Ascending aorta (tissue), 2 donors: ENCODE results near the gene ALKBH4. TPM values are rescaled to one million over a fixed set of nuclear protein-coding genes. Genes with fewer than 3 reads are reported as not detected.

Experiments used
- DNase-seq, 2 donors: peaks; one replicate each; pipeline ENCODE4 v3.0.0-alpha.2; 2019; ENCODE audit warnings: low spot score in 2 of 2
- H3K27ac ChIP-seq, 2 donors: fragments of 200-600 bp; sonication (generic); one replicate each; pipeline ENCODE4 v1.5.1; 2016 to 2017; ENCODE audit warnings: mild to moderate bottlenecking in 1 of 2
- H3K27me3 ChIP-seq: fragments of 200-600 bp; sonication (generic); one replicate; pipeline ENCODE4 v1.5.1; 2017
- H3K36me3 ChIP-seq, 2 donors: fragments of 200-600 bp; sonication (generic); one replicate each; pipeline ENCODE4 v1.5.1; 2016
- H3K4me1 ChIP-seq, 2 donors: fragments of 200-600 bp; sonication (generic); one replicate each; pipeline ENCODE4 v1.5.1; 2016 to 2017; ENCODE audit warnings: mild to moderate bottlenecking in 1 of 2
- H3K4me3 ChIP-seq, 2 donors: fragments of 200-600 bp; sonication (generic); one replicate each; pipeline ENCODE4 v1.5.1; 2016 to 2017; ENCODE audit warnings: mild to moderate bottlenecking in 1 of 2
- H3K9me3 ChIP-seq, 2 donors: fragments of 200-600 bp; sonication (generic); one replicate each; pipeline ENCODE4 v1.5.1; 2016
- CTCF ChIP-seq, 3 experiments: fragments of 200-600 bp in 2 of 3; fragments of 450-650 bp in 1 of 3; sonication (generic) in 2 of 3; IDR thresholded peaks; one replicate each; pipeline ENCODE4 v1.5.1; 2016 to 2019; ENCODE audit warnings: antibody characterized with exemption in 3 of 3, mild to moderate bottlenecking in 1 of 3, moderate library complexity in 1 of 3
- intact Hi-C: fragments of 100-400 bp; cut with DNase I; formaldehyde crosslinking; loops from one replicate; pipeline ENCODE4 v1.15.1; 2023
- total RNA-seq: library from RNA; depleted of rRNA; stranded (reverse); fragments of >200 nt; gene quantifications from one replicate; pipeline ENCODE4 v1.1.0, GENCODE V29; 2016

The ALKBH4 gene
- total RNA-seq, 1 donor from 2014 or later: 26.4 TPM

DNA sequence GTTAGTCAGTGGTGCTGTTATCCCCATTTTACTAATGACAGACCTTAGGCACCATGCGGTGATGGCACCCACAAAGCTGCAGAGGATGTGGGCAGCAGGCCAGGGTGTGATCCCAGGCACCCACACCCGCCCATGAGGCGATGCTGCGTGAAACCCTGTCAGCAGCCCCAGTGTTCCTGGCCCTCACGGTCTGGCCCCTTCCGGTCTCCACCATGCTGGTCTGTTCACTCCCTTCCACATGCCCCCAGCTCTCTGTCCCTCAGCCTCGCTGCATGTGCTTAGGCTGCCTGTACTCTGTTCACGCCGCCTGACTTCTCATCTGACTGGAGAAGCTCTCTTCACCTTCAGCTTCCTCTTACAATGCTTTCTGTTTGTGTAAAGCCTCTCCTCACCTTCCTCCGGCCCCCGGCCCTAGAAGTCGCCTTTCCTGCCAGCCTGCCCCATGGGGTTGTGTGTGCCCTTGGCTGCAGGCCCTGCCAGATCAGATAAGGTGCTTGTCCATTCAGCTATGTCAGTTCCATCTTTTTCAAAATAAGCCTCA lies 48.9 kb downstream of the ALKBH4 start:
- DNase-seq: no peak
- no peaks in the 10 kb centered on the region for H3K27me3 ChIP-seq
- no peaks in the 10 kb centered on the region for H3K9me3 ChIP-seq
- peaks cover 33 to 57% of the 10 kb centered on the region in 2 donors for H3K36me3 ChIP-seq
- no peak for TF ChIP-seq CTCF (IDR thresholded peaks at IDR 0.05)
- no peaks in the 10 kb centered on the region for H3K4me1 ChIP-seq
- H3K4me3 ChIP-seq: no peak overlapping the region
- intact Hi-C loops: no loop called here
- H3K27ac ChIP-seq: no peak overlapping the region

DNA sequence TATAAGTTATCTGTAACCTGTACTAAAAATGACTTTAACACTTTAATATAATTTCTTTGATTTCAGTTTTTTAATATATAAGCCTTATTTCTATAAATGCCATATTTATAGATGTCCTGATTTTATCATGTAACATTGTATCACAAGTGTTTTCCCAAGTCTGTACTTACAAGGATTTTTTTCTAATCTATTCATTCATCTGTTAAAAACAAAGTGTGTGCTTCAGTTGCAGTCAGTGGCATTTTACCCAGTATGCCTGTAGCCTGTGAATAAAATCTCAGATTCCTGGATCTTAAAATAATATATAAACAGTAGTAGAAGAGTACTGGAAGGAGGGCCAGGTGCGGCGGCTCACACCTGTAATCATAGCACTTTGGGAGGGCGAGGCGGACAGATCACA lies 51.1 kb downstream of the ALKBH4 start:
- intact Hi-C loops: no loop called here

GRCh38 chr7:102413091-102413490 lies 51.6 kb downstream of the ALKBH4 start:
- Histone ChIP-seq H3K27me3 (no peaks in the 10 kb centered on the region), H3K4me1 (no peaks in the 10 kb centered on the region), H3K4me3 (no peak overlapping the region), H3K27ac (no peak overlapping the region), H3K36me3 (peaks cover 54 to 78% of the 10 kb centered on the region in 2 donors), H3K9me3 (no peaks in the 10 kb centered on the region)
- intact Hi-C loops: no loop called here
- no peak for TF ChIP-seq CTCF (IDR thresholded peaks at IDR 0.05)
- no peak for DNase-seq

More for the DNA sequence above, 51.1 kb downstream of the ALKBH4 start:
- Histone ChIP-seq H3K36me3 (peaks cover 51 to 73% of the 10 kb centered on the region in 2 donors), H3K27ac (no peak overlapping the region), H3K9me3 (no peaks in the 10 kb centered on the region), H3K4me3 (no peak overlapping the region), H3K27me3 (no peaks in the 10 kb centered on the region), H3K4me1 (no peaks in the 10 kb centered on the region)
- no peak for TF ChIP-seq CTCF (IDR thresholded peaks at IDR 0.05)
- no peak for DNase-seq

- intact Hi-C loops: no loop called here
- Histone ChIP-seq H3K4me3 (no peak overlapping the region), H3K27me3 (no peaks in the 10 kb centered on the region), H3K27ac (no peak overlapping the region), H3K9me3 (no peaks in the 10 kb centered on the region), H3K4me1 (no peaks in the 10 kb centered on the region), H3K36me3 (peaks cover 59 to 80% of the 10 kb centered on the region in 2 donors)
- TF ChIP-seq CTCF (IDR thresholded peaks at IDR 0.05): no peak
- DNase-seq: no peak
Measured at GRCh38 chr7:102412548-102412947, 52.1 kb downstream of the ALKBH4 start.

- H3K4me3 ChIP-seq: no peak overlapping the region
- H3K9me3 ChIP-seq: no peaks in the 10 kb centered on the region
- no peak for TF ChIP-seq CTCF (IDR thresholded peaks at IDR 0.05)
- no peak overlapping the region for H3K27ac ChIP-seq
- no peaks in the 10 kb centered on the region for H3K4me1 ChIP-seq
- H3K36me3 ChIP-seq: peaks cover 64 to 80% of the 10 kb centered on the region in 2 donors
- no peaks in the 10 kb centered on the region for H3K27me3 ChIP-seq
- no peak for DNase-seq
- intact Hi-C loops: no loop called here
Measured at GRCh38 chr7:102410918-102411317, 53.7 kb downstream of the ALKBH4 start.

DNA sequence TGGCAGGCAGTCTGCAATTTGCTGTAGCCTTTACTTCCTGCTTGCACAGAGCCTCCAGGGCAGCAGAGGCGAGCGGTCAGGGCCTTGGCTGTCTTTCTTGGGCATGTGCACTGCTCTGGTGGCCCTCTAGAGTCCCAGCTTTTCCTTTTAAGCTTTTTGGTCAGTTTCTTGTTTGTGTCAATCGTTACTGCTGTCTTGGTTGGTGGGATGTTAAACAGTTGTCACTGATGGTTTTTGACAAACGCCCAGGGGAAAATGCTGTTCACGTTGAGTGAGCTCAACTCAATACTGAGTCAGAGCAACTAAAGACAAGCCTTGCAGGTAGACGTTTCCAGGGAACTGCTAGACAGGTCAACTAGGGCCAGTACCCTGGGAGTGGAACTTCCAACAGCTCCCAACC lies 54.5 kb downstream of the ALKBH4 start:
- Histone ChIP-seq H3K4me1 (no peaks in the 10 kb centered on the region), H3K9me3 (no peaks in the 10 kb centered on the region), H3K4me3 (no peak overlapping the region), H3K27me3 (no peaks in the 10 kb centered on the region), H3K36me3 (peaks cover 69 to 80% of the 10 kb centered on the region in 2 donors), H3K27ac (no peak overlapping the region)
- TF ChIP-seq CTCF (IDR thresholded peaks at IDR 0.05): no peak
- intact Hi-C loops: no loop called here
- DNase-seq: no peak
